H1 (cell line): ENCODE data around the gene RPP25. TPM values are rescaled to one million over a fixed set of nuclear protein-coding genes. Genes with fewer than 3 reads are reported as not detected.

Experiments
- CTCF ChIA-PET: fragments of 300-600 bp; sonication (Branson Sonifier 250); formaldehyde crosslinking; loops from one replicate; lab custom pipeline; 2021; ENCODE audit not compliant: partially characterized antibody; lab: Charles Lee
- POLR2A ChIA-PET: fragments of 300-600 bp; sonication (Branson Sonifier 250); formaldehyde crosslinking; loops from one replicate; lab custom pipeline; 2021; ENCODE audit warnings: inconsistent platforms; ENCODE audit not compliant: partially characterized antibody; lab: Charles Lee
- DNase-seq, 2 experiments: peaks; one replicate each; pipeline versions ENCODE4 v3.0.0 to v3.0.0-alpha.2; 2010 to 2022; ENCODE audit warnings: low spot score in 2 of 2, low read depth in 1 of 2, mixed read lengths in 1 of 2
- FAIRE-seq: peaks from 2 replicates; lab custom pipeline; 2011; peaks lifted over from hg19 to GRCh38; lab: Jason Lieb, UNC
- H2AFZ ChIP-seq: 2 replicates; pipeline ENCODE4 v1.8.1; 2012; ENCODE audit warnings: low read length, inconsistent platforms
- H2AK5ac ChIP-seq: 2 replicates; pipeline ENCODE4 v1.6.1; 2013; ENCODE audit warnings: low read depth, low read length
- H2BK120ac ChIP-seq: replicated peaks from 2 replicates; pipeline ENCODE3; 2013; ENCODE audit warnings: low read depth, low read length, inconsistent platforms
- H2BK12ac ChIP-seq: 2 replicates; pipeline ENCODE4 v1.6.1; 2013; ENCODE audit warnings: low read depth, low read length
- H2BK15ac ChIP-seq: 2 replicates; pipeline ENCODE4 v1.6.1; 2013; ENCODE audit warnings: low read length
- H2BK20ac ChIP-seq: 2 replicates; pipeline ENCODE4 v1.6.1; 2013; ENCODE audit warnings: low read length
- H2BK5ac ChIP-seq: 2 replicates; pipeline ENCODE4 v1.6.1; 2013; ENCODE audit warnings: low read depth, low read length
- H3K14ac ChIP-seq: 2 replicates; pipeline ENCODE4 v1.6.1; 2013; ENCODE audit warnings: inconsistent platforms; ENCODE audit not compliant: insufficient read length
- H3K18ac ChIP-seq: 2 replicates; pipeline ENCODE4 v1.6.1; 2013; ENCODE audit warnings: low read length; ENCODE audit errors: extremely low read depth
- H3K23ac ChIP-seq: 2 replicates; pipeline ENCODE4 v1.6.1; 2013; ENCODE audit warnings: inconsistent platforms; ENCODE audit not compliant: insufficient read length
- H3K23me2 ChIP-seq: 2 replicates; pipeline ENCODE4 v1.6.1; 2013; ENCODE audit warnings: low read depth, low read length
- H3K27ac ChIP-seq: 2 replicates; pipeline ENCODE4 v1.6.1; 2011; ENCODE audit warnings: low read depth, low read length, inconsistent platforms
- H3K27me3 ChIP-seq, 4 experiments: replicated peaks in 1 of 4; 1 replicate in 1 of 4; 2 replicates in 3 of 4; pipeline versions ENCODE4 v1.6.1 to v1.8.1; 2011 to 2013; ENCODE audit warnings: low read length in 3 of 4, mild to moderate bottlenecking in 3 of 4, inconsistent platforms in 2 of 4, mixed read lengths in 2 of 4, moderate library complexity in 1 of 4; ENCODE audit not compliant: control insufficient read depth in 3 of 4, insufficient read depth in 3 of 4; ENCODE audit errors: extremely low read depth in 1 of 4
- H3K36me3 ChIP-seq, 4 experiments: 2 replicates each; pipeline versions ENCODE4 v1.6.1 to v1.8.1; 2011 to 2013; ENCODE audit warnings: mild to moderate bottlenecking in 4 of 4, low read length in 3 of 4, moderate library complexity in 2 of 4, control low read depth in 1 of 4, inconsistent platforms in 1 of 4; ENCODE audit not compliant: insufficient read depth in 4 of 4, control insufficient read depth in 2 of 4
- H3K4ac ChIP-seq: replicated peaks from 2 replicates; pipeline ENCODE3; 2013; ENCODE audit warnings: low read length, low read depth, mixed read lengths, inconsistent platforms; ENCODE audit not compliant: insufficient read length
- H3K4me1 ChIP-seq, 4 experiments: replicated peaks in 1 of 4; 1 replicate in 1 of 4; 2 replicates in 3 of 4; pipeline versions ENCODE4 v1.6.1 to v1.8.1; 2011 to 2013; ENCODE audit warnings: low read length in 3 of 4, inconsistent platforms in 2 of 4, mixed read lengths in 1 of 4; ENCODE audit not compliant: insufficient read depth in 4 of 4, control insufficient read depth in 3 of 4
- H3K4me2 ChIP-seq, 2 experiments: 2 replicates each; pipeline versions ENCODE4 v1.6.1 to v1.8.1; 2011 to 2013; ENCODE audit warnings: low read depth in 2 of 2, low read length in 2 of 2, control low read depth in 1 of 2, inconsistent platforms in 1 of 2, mild to moderate bottlenecking in 1 of 2; ENCODE audit not compliant: insufficient read depth in 1 of 2
- H3K4me3 ChIP-seq, 4 experiments: fragments of 200-600, 300-600 bp in 1 of 4; sonication (generic), shearing (Covaris generic), sonication (Bioruptor Twin) in 1 of 4; 2 replicates each; pipeline versions ENCODE4 v1.5.1 to v1.8.1; 2011 to 2016; ENCODE audit warnings: low read length in 4 of 4, low read depth in 3 of 4, control low read depth in 2 of 4, inconsistent platforms in 2 of 4, mild to moderate bottlenecking in 2 of 4, mixed read lengths in 1 of 4, moderate library complexity in 1 of 4; ENCODE audit not compliant: insufficient read depth in 2 of 4; ENCODE audit errors: extremely low read depth in 1 of 4
- H3K56ac ChIP-seq: replicated peaks from 2 replicates; pipeline ENCODE3; 2013; ENCODE audit warnings: low read depth, mild to moderate bottlenecking, mixed read lengths, low read length, inconsistent platforms; ENCODE audit not compliant: insufficient read length
- H3K79me1 ChIP-seq: 2 replicates; pipeline ENCODE4 v1.6.1; 2013; ENCODE audit warnings: low read depth, low read length, control low read depth
- H3K79me2 ChIP-seq, 2 experiments: 2 replicates each; pipeline versions ENCODE4 v1.6.1 to v1.8.1; 2012 to 2013; ENCODE audit warnings: low read length in 2 of 2, mild to moderate bottlenecking in 2 of 2, inconsistent platforms in 1 of 2; ENCODE audit not compliant: insufficient read depth in 2 of 2, control insufficient read depth in 1 of 2
- H3K9ac ChIP-seq, 4 experiments: replicated peaks in 1 of 4; 1 replicate in 1 of 4; 2 replicates in 3 of 4; pipeline versions ENCODE4 v1.6.1 to v1.8.1; 2011 to 2013; ENCODE audit warnings: low read depth in 3 of 4, low read length in 3 of 4, control low read depth in 2 of 4, mild to moderate bottlenecking in 2 of 4, moderate library complexity in 2 of 4, inconsistent platforms in 1 of 4; ENCODE audit errors: extremely low read depth in 1 of 4
- H3K9me3 ChIP-seq, 2 experiments: 2 replicates each; pipeline versions ENCODE4 v1.6.1 to v1.8.1; 2012 to 2013; ENCODE audit warnings: mild to moderate bottlenecking in 2 of 2, moderate library complexity in 2 of 2, control low read depth in 1 of 2, inconsistent platforms in 1 of 2, low read depth in 1 of 2, low read length in 1 of 2, mixed read lengths in 1 of 2; ENCODE audit not compliant: insufficient read depth in 2 of 2
- H4K20me1 ChIP-seq, 2 experiments: replicated peaks in 1 of 2; 2 replicates each; pipeline versions ENCODE3 to v1.8.1; 2011 to 2013; ENCODE audit warnings: inconsistent platforms in 2 of 2, low read length in 2 of 2, mild to moderate bottlenecking in 1 of 2; ENCODE audit not compliant: insufficient read depth in 2 of 2, control insufficient read depth in 1 of 2
- H4K5ac ChIP-seq: 2 replicates; pipeline ENCODE4 v1.6.1; 2013; ENCODE audit warnings: low read length, low read depth, mixed read lengths, inconsistent platforms; ENCODE audit not compliant: insufficient read length
- H4K8ac ChIP-seq: 2 replicates; pipeline ENCODE4 v1.8.0; 2013; ENCODE audit warnings: mild to moderate bottlenecking, moderate library complexity, low read length, inconsistent platforms; ENCODE audit not compliant: insufficient read depth; ENCODE audit errors: extremely low read depth
- H4K91ac ChIP-seq: replicated peaks from 2 replicates; pipeline ENCODE3; 2013; ENCODE audit warnings: low read length, mixed read lengths, inconsistent platforms; ENCODE audit not compliant: insufficient read length
- SIX5 ChIP-seq: IDR thresholded peaks from 2 replicates; pipeline ENCODE4 v1.6.1; 2011; ENCODE audit warnings: mild to moderate bottlenecking, low read depth, low read length
- WGBS, 2 experiments: shearing (Covaris generic) in 1 of 2; methylation state at CpG; one replicate each; pipeline versions ENCODE4 v1.1.6 to v1.1.7; 2013 to 2015; ENCODE audit warnings: low lambda C conversion rate in 2 of 2, mixed read lengths in 2 of 2, inconsistent platforms in 1 of 2, low coverage in 1 of 2, missing lambda C conversion rate in 1 of 2; ENCODE audit not compliant: insufficient replicate concordance in 2 of 2, insufficient coverage in 1 of 2, insufficient read length in 1 of 2; ENCODE audit errors: extremely low coverage in 1 of 2, missing lambda C conversion rate in 1 of 2; 5-methylcytosine and 5-hydroxymethylcytosine counted together
- polyA plus RNA-seq, 7 experiments: library from polyadenylated mRNA; depleted of rRNA in 3 of 7; stranded (reverse) in 5 of 7; unstranded in 2 of 7; fragments of >200 nt in 5 of 7; fragments of 200-250 nt in 2 of 7; gene quantifications; 1 replicate in 5 of 7; 2 replicates in 1 of 7; 4 replicates in 1 of 7; pipeline versions ENCODE4 v1.2.1 to v1.2.3, GENCODE V29; 2011 to 2013; ENCODE audit warnings: missing spikeins in 2 of 7, mixed read lengths in 2 of 7
- total RNA-seq: library from RNA; stranded (reverse); fragmentation: NEBNext Ultra II Directional; extraction: Animal tissue kit (Norgen Biotek cat#: 25700); gene quantifications from 2 replicates; pipeline ENCODE4 v1.2.1, GENCODE V29; 2021

RPP25 gene
- total and polyA plus RNA-seq, 2 of the 8 experiments (the other 6 are each of a cell fraction or from before 2014, with no cell fraction given) = 17.4 to 19.8 TPM

- Histone ChIP-seq H3K4me3 (no peak overlapping the region), H3K4me2 (no peak overlapping the region), H3K56ac (no peak overlapping the region), H2BK12ac (no peak overlapping the region), H2BK15ac (no peak overlapping the region), H3K79me1 (no peaks in the 10 kb centered on the region), H3K9me3 (no peaks in the 10 kb centered on the region), H3K18ac (no peak overlapping the region), H4K8ac (no peak overlapping the region), H4K20me1 (peaks cover 0 to 4% of the 10 kb centered on the region in 2 experiments), H4K91ac (no peak overlapping the region), H4K5ac (no peak overlapping the region), H3K23me2 (no peaks in the 10 kb centered on the region), H3K36me3 (peaks cover 22 to 79% (median 50%) of the 10 kb centered on the region in 4 experiments), H3K4ac (no peak overlapping the region), H2BK120ac (no peak overlapping the region), H3K79me2 (no peaks in the 10 kb centered on the region), H3K9ac (no peak overlapping the region), H3K27ac (no peak overlapping the region), H3K4me1 (no peaks in the 10 kb centered on the region), H3K27me3 (no peaks in the 10 kb centered on the region), H2AK5ac (no peak overlapping the region), H3K23ac (no peak overlapping the region), H2BK5ac (no peak overlapping the region), H3K14ac (no peak overlapping the region), H2BK20ac (no peak overlapping the region), H2AFZ (no peak overlapping the region)
- DNase-seq (no peak), FAIRE-seq (no peak)
- CTCF ChIA-PET = interaction anchor here (1.1 to 2.3 kb wide), 4 partner anchors 15 to 74 kb away, joined by 4 to 8 read pairs (median 7); no protein-coding TSS in a partner anchor
- WGBS, 2 experiments = 93% methylated on average over 6 of the region's 6 CpGs; no CpG with 5 or more reads in 1 of the 2 experiments
- POLR2A ChIA-PET = interaction anchor here (1.0 to 10.9 kb wide), 3 partner anchors 12 to 21 kb away, joined by 4 to 84 read pairs (median 19); partner anchors contain the start of genes COX5A and FAM219B
- no peak for TF ChIP-seq SIX5
Measured at GRCh38 chr15:74917676-74918075, 38.9 kb downstream of the RPP25 start.
